Right lobe of liver (tissue), 6 donors: ENCODE results near the gene CDX2. TPM values are rescaled to one million over a fixed set of nuclear protein-coding genes. Genes with fewer than 3 reads are reported as not detected.
"Not testable (repeated sequence)": the region's sequence is repeated elsewhere in the genome, so short reads cannot be mapped to it uniquely, and the experiment has no call there.

Experiments
- ATAC-seq, 4 donors: fragments of 200-7000 bp; cut with Tn5 transposase; one replicate each; pipeline ENCODE4 v1.9.1; 2020; ENCODE audit warnings: mild to moderate bottlenecking in 4 of 4, moderate library complexity in 4 of 4
- DNase-seq, 3 donors: peaks; one replicate each; pipeline ENCODE4 v3.0.0-alpha.2; 2020
- H3K27ac ChIP-seq, 3 donors: fragments of 200-600 bp; one replicate each; pipeline ENCODE4 v1.8.0; 2022
- H3K27me3 ChIP-seq, 2 donors: fragments of 200-600 bp; one replicate each; pipeline ENCODE4 v1.8.0; 2022
- H3K36me3 ChIP-seq, 4 donors: fragments of 200-600 bp; sonication (generic) in 1 of 4; one replicate each; pipeline versions ENCODE4 v1.5.1 to v1.8.0; 2017 to 2022; ENCODE audit warnings: control low read depth in 1 of 4
- H3K4me1 ChIP-seq, 4 donors: fragments of 200-600 bp; sonication (generic) in 1 of 4; one replicate each; pipeline versions ENCODE4 v1.5.1 to v1.8.0; 2017 to 2022; ENCODE audit warnings: control low read depth in 1 of 4
- H3K4me3 ChIP-seq, 3 donors: fragments of 200-600 bp; one replicate each; pipeline ENCODE4 v1.8.0; 2022
- H3K9me3 ChIP-seq, 4 donors: fragments of 200-600 bp; sonication (generic) in 1 of 4; one replicate each; pipeline versions ENCODE4 v1.5.1 to v1.8.0; 2017 to 2022; ENCODE audit warnings: control low read depth in 1 of 4
- CTCF ChIP-seq, 4 donors: fragments of 200-600 bp in 3 of 4; fragments of 450-650 bp in 1 of 4; IDR thresholded peaks; one replicate each; pipeline versions ENCODE4 v1.5.1 to v1.8.0; 2016 to 2022; ENCODE audit warnings: antibody characterized with exemption in 4 of 4, mild to moderate bottlenecking in 2 of 4
- POLR2A ChIP-seq: fragments of 450-650 bp; IDR thresholded peaks from one replicate; pipeline ENCODE4 v1.6.1; 2017; ENCODE audit warnings: antibody characterized with exemption, mild to moderate bottlenecking
- WGBS: methylation state at CpG from one replicate; pipeline ENCODE4 v1.1.6; 2018; ENCODE audit warnings: low coverage, low lambda C conversion rate; ENCODE audit not compliant: insufficient coverage; ENCODE audit errors: missing lambda C conversion rate; 5-methylcytosine and 5-hydroxymethylcytosine counted together
- intact Hi-C, 2 donors: fragments of 100-400 bp; cut with DNase I; formaldehyde crosslinking; loops; one replicate each; pipeline versions ENCODE4 v1.11.2 to v1.14.1; 2022
- total RNA-seq, 6 experiments: library from RNA; depleted of rRNA in 2 of 6; stranded (reverse); fragments of >200 nt in 2 of 6; fragmentation: NEBNext Ultra II Directional in 3 of 6; extraction: Animal tissue kit (Norgen Biotek cat#: 25700) in 3 of 6; gene quantifications; one replicate each; pipeline versions ENCODE4 v1.1.0 to v1.2.4, GENCODE V29; 2016 to 2023
- donor health status: DM: no; HTN: yes; CAD: no.
- donor health status: DM: no; HTN: no; CAD: no.
- donor health status: DM: no; HTN: no; CAD: no.
- donor health status: DM: no; HTN: yes; CAD: no.
- donor health status: DM: no; HTN: yes; CAD: no.

Gene CDX2
- total RNA-seq, 6 experiments from 2014 or later, result not detected

- 54% methylated on average over 5 of the region's 15 CpGs for WGBS
- TF ChIP-seq CTCF (IDR thresholded peaks at IDR 0.05), result no peak
- no peak for TF ChIP-seq POLR2A
- ATAC-seq, result no peak
- intact Hi-C loops, result loop anchor here in 1 of 2 donors (10.0 kb wide), 2 partner anchors 140 to 600 kb away; no protein-coding TSS in a partner anchor
- H3K27me3 ChIP-seq, result peaks cover 5 to 22% of the 10 kb centered on the region in 2 donors
- no peak for DNase-seq
- no peak overlapping the region for H3K27ac ChIP-seq
- H3K4me3 ChIP-seq, result no peak overlapping the region
- no peaks in the 10 kb centered on the region for H3K36me3 ChIP-seq
- H3K4me1 ChIP-seq, result peaks cover 0 to 11% (median 0%) of the 10 kb centered on the region in 4 donors
- H3K9me3 ChIP-seq, result no peaks in the 10 kb centered on the region
Observed at GRCh38 chr13:27964741-27965323, 4.3 kb downstream of the CDX2 start.

GRCh38 chr13:27964206-27964605 is 4.9 kb downstream of the CDX2 start:
- H3K9me3 ChIP-seq, H3K36me3 ChIP-seq, H3K4me3 ChIP-seq, H3K27ac ChIP-seq, ATAC-seq, DNase-seq: not testable (repeated sequence)
- WGBS, result 71% methylated on average over 6 of the region's 13 CpGs
- intact Hi-C loops, result loop anchor here in 1 of 2 donors (10.0 kb wide), 2 partner anchors 139 to 599 kb away; no protein-coding TSS in a partner anchor
- H3K4me1 ChIP-seq, result peaks cover 0 to 11% (median 0%) of the 10 kb centered on the region in 4 donors
- peaks cover 5 to 19% of the 10 kb centered on the region in 2 donors for H3K27me3 ChIP-seq

- H3K36me3 ChIP-seq, result no peaks in the 10 kb centered on the region
- DNase-seq, result no peak
- no peaks in the 10 kb centered on the region for H3K9me3 ChIP-seq
- WGBS, result 58% methylated on average over 3 of the region's 3 CpGs
- H3K4me3 ChIP-seq, result no peak overlapping the region
- H3K27me3 ChIP-seq, result peaks cover 5 to 12% of the 10 kb centered on the region in 2 donors
- intact Hi-C loops, result loop anchor here in 1 of 2 donors (10.0 kb wide), 2 partner anchors 139 to 599 kb away; no protein-coding TSS in a partner anchor
- peaks cover 0 to 5% (median 0%) of the 10 kb centered on the region in 4 donors for H3K4me1 ChIP-seq
- ATAC-seq, result no peak
- TF ChIP-seq POLR2A (no peak), CTCF (IDR thresholded peaks at IDR 0.05) (no peak)
- H3K27ac ChIP-seq, result no peak overlapping the region
Observed at GRCh38 chr13:27963491-27963890, 5.6 kb downstream of the CDX2 start.

DNA sequence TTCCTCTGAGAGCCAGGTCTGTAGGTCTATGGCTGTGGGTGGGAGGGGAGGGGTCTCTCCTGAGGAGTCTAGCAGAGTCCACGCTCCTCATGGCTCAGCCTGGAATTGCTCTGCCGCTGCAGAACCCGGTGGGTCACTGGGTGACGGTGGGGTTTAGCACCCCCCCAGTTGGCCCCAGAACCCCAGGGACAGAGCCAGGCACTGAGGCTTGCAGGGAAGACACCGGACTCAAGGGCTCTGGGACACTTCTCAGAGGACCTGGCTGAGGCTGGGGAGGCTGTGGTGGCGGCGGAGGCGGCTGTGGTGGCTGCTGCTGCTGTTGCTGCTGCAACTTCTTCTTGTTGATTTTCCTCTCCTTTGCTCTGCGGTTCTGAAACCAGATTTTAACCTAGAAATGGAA is 6.1 kb downstream of the CDX2 start:
- intact Hi-C loops, result loop anchor here in 1 of 2 donors (10.0 kb wide), 2 partner anchors 138 to 598 kb away; no protein-coding TSS in a partner anchor
- no peak overlapping the region for H3K4me3 ChIP-seq
- DNase-seq, result no peak
- 51% methylated on average over 6 of the region's 9 CpGs for WGBS
- no peak overlapping the region for H3K27ac ChIP-seq
- ATAC-seq, result no peak
- no peak for TF ChIP-seq CTCF (IDR thresholded peaks at IDR 0.05)
- TF ChIP-seq POLR2A, result no peak
- no peaks in the 10 kb centered on the region for H3K36me3 ChIP-seq
- H3K9me3 ChIP-seq, result no peaks in the 10 kb centered on the region
- peaks cover 2 to 7% of the 10 kb centered on the region in 2 donors for H3K27me3 ChIP-seq
- peaks cover 0 to under 1% (median 0%) of the 10 kb centered on the region in 4 donors for H3K4me1 ChIP-seq

- no peak for ATAC-seq
- no peaks in the 10 kb centered on the region for H3K36me3 ChIP-seq
- intact Hi-C loops, result loop anchor here in 1 of 2 donors (10.0 kb wide), 2 partner anchors 137 to 597 kb away; no protein-coding TSS in a partner anchor
- peaks cover 0 to under 1% of the 10 kb centered on the region in 2 donors for H3K27me3 ChIP-seq
- no peaks in the 10 kb centered on the region for H3K4me1 ChIP-seq
- DNase-seq, result no peak
- no peak for TF ChIP-seq POLR2A
- no peak for TF ChIP-seq CTCF (IDR thresholded peaks at IDR 0.05)
- no peak overlapping the region for H3K4me3 ChIP-seq
- H3K27ac ChIP-seq, result no peak overlapping the region
- 57% methylated on average over 3 of the region's 6 CpGs for WGBS
- H3K9me3 ChIP-seq, result no peaks in the 10 kb centered on the region
Observed at GRCh38 chr13:27962128-27962841, 6.8 kb downstream of the CDX2 start.
